GM12874 (cell line): ENCODE data around the gene TMEM218.

ENCODE experiments used
- TF ChIP-seq, protein P1 (sequence below): IDR thresholded peaks from 2 replicates; pipeline ENCODE4 v1.5.1; 2011; ENCODE audit warnings: low read depth, mild to moderate bottlenecking, control low read depth, low read length, moderate library complexity; ENCODE audit not compliant: insufficient read depth

TMEM218 gene

DNA sequence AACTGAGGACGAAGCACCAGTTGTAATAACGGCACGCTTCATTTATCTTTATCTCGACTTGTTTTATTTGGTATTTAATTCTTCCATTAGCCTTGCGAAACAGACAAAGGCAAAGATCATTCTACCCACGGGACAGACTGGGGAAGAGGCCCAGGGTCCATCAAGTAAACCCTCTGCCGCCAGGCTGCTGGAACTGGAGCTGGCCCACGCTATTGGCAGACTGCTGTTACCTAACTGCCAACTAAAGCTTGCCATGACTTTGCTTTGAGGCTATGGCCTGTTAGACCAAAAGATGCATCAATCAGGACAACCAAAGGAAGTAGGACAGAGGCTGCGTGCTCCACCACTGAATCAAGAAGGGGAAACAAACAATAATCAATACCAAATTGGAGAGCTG is 780 bp upstream of the TMEM218 start:
- TF ChIP-seq, protein P1, sequence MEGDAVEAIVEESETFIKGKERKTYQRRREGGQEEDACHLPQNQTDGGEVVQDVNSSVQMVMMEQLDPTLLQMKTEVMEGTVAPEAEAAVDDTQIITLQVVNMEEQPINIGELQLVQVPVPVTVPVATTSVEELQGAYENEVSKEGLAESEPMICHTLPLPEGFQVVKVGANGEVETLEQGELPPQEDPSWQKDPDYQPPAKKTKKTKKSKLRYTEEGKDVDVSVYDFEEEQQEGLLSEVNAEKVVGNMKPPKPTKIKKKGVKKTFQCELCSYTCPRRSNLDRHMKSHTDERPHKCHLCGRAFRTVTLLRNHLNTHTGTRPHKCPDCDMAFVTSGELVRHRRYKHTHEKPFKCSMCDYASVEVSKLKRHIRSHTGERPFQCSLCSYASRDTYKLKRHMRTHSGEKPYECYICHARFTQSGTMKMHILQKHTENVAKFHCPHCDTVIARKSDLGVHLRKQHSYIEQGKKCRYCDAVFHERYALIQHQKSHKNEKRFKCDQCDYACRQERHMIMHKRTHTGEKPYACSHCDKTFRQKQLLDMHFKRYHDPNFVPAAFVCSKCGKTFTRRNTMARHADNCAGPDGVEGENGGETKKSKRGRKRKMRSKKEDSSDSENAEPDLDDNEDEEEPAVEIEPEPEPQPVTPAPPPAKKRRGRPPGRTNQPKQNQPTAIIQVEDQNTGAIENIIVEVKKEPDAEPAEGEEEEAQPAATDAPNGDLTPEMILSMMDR = no peak

DNA sequence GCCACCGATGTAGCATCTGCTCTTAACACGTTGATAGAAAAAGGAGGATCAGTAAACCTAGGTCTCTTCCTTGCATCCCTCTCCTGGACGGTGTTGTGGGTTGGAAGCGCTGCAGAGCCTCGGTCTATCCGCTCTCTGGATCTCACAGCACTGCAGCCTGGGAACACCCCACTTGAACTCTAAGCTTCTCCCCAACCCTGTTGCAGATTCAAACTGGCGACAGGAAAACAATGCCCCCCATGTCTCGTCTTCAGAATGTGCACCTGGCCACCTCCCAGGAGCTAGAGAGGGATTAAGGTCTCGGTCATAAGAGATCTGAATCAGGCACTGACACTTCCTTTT is 454 bp downstream of the TMEM218 start:
- TF ChIP-seq, protein P1 = no peak

DNA sequence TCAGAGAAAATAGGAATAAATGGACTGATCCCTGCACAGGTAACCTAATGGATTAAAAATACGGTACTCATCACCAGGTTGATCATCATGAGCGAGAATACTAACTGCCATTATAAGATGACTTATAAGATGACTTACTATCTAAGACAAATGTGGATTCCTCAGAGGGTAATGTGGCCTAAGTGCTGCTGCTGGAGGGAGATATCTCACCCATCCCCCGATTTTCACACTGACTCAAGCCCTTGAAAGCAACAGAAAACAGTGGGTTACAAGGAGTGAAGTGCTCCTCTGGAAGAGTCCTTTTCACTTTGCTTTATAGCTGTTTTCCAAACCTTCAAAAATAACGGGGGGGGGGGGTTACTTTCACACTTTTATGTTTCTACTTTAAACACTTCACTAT is 920 bp downstream of the TMEM218 start:
- TF ChIP-seq, protein P1 = no peak

DNA sequence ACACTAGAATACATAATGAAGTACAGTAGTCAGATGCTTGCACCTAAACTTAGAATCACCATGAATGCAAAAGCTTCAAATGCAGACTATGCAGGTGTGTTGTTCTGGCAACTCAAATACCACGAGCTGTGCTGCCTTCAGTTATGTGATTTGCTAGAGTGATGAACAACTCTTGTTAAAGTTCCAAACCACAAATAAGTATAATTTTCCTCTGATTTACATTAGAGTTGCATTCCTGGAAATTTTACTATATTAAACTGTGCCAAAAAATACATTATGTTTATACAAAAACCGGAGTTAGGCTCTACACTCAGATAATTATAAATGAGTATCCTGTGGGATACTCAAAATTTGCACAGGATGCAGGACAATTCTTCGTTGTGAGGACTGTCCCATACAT is 3.0 kb downstream of the TMEM218 start:
- TF ChIP-seq, protein P1 = no peak

DNA sequence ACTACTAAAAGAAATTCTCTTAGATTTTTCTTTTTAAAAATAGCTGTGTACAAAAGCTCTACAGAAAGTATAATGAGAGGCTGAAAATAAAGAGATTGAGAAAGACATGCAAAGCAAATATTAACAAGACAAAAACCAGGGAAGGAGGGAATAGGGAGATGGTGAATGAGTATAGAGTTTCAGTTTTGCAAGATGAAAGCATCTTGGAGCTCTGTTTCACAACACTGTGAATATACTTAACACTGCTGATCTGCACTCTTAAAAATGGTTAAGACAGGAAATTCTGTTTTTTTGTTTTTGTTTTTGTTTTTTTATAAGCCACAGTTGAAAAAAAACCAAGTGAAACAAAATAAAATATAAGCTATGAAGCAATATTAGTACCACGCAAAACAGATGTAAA is 5.5 kb downstream of the TMEM218 start:
- TF ChIP-seq, protein P1 = no peak

DNA sequence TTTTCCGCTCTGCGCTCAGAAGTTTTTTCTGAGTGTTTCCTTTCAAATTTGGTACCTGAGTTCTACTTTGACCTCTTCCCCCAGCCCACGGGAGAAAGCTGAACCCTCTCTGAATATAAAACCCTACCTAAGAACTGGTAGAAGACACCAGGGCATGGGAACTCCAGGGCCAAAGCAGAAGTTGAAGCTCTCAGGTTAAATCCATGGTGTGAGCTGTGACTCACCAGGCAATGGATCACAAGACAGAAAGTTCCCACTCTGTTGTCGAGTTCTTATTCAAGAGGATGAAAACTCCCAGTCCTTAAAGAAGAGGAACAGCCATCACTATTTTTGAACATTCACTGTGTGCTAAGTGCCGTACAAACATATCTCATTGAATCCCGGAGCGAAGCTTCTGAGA is 8.9 kb downstream of the TMEM218 start:
- TF ChIP-seq, protein P1 = no peak

DNA sequence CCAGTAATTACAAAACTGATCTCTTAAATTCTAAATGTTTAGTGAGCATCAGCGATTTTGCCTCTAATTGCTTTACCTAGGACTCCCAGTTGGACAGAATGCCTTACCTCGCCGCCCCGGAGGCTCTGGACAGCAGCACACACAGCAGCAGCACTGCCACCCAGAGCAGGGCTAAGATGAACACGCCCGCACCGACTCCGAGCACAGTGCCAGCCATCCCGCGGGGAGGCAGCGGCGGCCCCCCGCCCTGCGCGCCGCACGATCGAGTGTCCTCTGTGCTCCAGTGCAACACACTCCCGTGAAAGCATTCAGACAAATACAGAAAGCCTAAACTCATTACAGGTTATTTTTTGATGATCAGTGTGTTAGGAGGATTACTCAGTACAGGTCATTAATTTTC is 9.4 kb downstream of the TMEM218 start:
- TF ChIP-seq, protein P1 = no peak

DNA sequence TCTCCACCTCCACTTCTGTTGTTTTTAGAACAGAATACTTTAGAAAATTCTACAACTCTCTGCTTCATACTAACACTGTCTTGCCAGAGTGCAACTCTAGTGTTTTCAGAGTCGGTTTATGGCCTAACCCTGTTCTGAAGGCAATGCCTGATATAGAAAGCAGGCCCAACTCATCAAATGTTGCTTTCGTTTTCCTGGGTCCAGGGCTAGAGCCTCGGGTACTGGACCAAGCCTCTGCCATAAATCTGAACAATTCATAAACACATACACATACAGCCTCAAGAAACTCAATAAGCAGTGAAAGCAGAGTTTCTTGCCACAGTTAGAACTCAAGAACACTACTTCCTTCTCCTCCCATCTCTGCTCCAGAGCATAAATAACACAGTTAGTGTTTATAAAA is 9.8 kb downstream of the TMEM218 start:
- TF ChIP-seq, protein P1 = no peak
